ENCODE results near the gene ARHGEF2. TPM values are rescaled to one million over a fixed set of nuclear protein-coding genes. Genes with fewer than 3 reads are reported as not detected.

Gene ARHGEF2
- total and polyA plus RNA-seq, 2 donors from 2014 or later: 32.3 to 99.6 TPM

DNA sequence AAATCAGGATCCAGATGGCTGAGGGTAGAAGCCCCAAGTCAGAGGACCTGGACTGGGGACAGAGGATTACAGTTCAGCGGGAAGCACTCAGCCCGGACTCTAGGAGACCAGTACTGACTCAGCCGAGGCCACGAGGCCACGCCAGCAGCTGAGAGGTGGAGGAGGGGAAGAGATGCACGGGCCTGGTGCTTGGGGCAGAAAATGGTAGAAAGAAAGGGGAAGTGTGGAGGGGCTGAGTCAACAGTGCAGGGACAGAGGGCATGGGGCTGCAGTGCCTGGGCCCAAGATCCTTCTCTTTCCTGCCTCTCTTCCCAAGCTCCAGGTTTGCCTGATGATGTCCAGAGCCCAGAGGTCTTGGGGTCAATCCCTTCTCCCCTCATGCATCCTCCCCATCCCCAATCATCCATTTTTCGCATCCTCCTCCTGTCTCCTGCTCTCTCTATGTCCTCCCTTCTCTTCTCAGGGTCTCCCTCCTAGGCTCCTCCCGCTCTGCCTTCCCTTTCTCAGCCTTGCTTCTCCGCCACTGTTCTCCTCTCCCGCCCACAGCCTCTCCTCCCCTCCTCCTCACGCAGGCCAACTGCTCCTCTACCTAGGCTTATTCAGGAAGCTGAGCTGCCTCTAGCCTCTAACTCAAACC is 7.7 kb downstream of the ARHGEF2 start:
- FAIRE-seq (no peak), DNase-seq (peak in 1 of 5 donors; percentile 89)
- H3K9me3 ChIP-seq (ENCODE audit: control insufficient read depth in 2 of 3, insufficient read depth in 1 of 3, low read length in 3 of 3): no peaks in the 10 kb centered on the region
- H3K36me3 ChIP-seq (ENCODE audit: control insufficient read depth in 2 of 3, insufficient read depth in 3 of 3, low read length in 3 of 3): peaks cover 0 to under 1% (median 0%) of the 10 kb centered on the region in 3 donors
- peak overlapping the region in 1 of 2 donors; percentile 35 for H3K27ac ChIP-seq (ENCODE audit: low read depth in 2 of 2, low read length in 2 of 2)
- H3K27me3 ChIP-seq (ENCODE audit: control insufficient read depth, insufficient read depth, low read length): no peaks in the 10 kb centered on the region
- peaks cover 8 to 55% (median 19%) of the 10 kb centered on the region in 3 donors for H3K4me1 ChIP-seq (ENCODE audit: control insufficient read depth in 2 of 3, insufficient read depth in 2 of 3, low read depth in 1 of 3, low read length in 3 of 3)
- TF ChIP-seq, protein P1, sequence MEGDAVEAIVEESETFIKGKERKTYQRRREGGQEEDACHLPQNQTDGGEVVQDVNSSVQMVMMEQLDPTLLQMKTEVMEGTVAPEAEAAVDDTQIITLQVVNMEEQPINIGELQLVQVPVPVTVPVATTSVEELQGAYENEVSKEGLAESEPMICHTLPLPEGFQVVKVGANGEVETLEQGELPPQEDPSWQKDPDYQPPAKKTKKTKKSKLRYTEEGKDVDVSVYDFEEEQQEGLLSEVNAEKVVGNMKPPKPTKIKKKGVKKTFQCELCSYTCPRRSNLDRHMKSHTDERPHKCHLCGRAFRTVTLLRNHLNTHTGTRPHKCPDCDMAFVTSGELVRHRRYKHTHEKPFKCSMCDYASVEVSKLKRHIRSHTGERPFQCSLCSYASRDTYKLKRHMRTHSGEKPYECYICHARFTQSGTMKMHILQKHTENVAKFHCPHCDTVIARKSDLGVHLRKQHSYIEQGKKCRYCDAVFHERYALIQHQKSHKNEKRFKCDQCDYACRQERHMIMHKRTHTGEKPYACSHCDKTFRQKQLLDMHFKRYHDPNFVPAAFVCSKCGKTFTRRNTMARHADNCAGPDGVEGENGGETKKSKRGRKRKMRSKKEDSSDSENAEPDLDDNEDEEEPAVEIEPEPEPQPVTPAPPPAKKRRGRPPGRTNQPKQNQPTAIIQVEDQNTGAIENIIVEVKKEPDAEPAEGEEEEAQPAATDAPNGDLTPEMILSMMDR (IDR thresholded peaks at IDR 0.05; ENCODE audit: borderline replicate concordance, extremely low read depth, insufficient read depth): no peak
- intact Hi-C loops (cut with DNase I): no loop called here
- H3K4me3 ChIP-seq (ENCODE audit: low read length in 3 of 3): no peak overlapping the region
- H3K9ac ChIP-seq (ENCODE audit: low read length in 3 of 3): no peak overlapping the region

- intact Hi-C loops (cut with DNase I): no loop called here
- TF ChIP-seq, protein P1 (IDR thresholded peaks at IDR 0.05; ENCODE audit: borderline replicate concordance, extremely low read depth, insufficient read depth): no peak
- FAIRE-seq (no peak), DNase-seq (no peak)
- Histone ChIP-seq H3K36me3 (ENCODE audit: control insufficient read depth in 2 of 3, insufficient read depth in 3 of 3, low read length in 3 of 3) (peaks cover under 1 to 4% (median 1%) of the 10 kb centered on the region in 3 donors), H3K9ac (ENCODE audit: low read length in 3 of 3) (no peak overlapping the region), H3K27me3 (ENCODE audit: control insufficient read depth, insufficient read depth, low read length) (no peaks in the 10 kb centered on the region), H3K4me1 (ENCODE audit: control insufficient read depth in 2 of 3, insufficient read depth in 2 of 3, low read depth in 1 of 3, low read length in 3 of 3) (peaks cover 8 to 43% (median 19%) of the 10 kb centered on the region in 3 donors), H3K27ac (ENCODE audit: low read depth in 2 of 2, low read length in 2 of 2) (no peak overlapping the region), H3K4me3 (ENCODE audit: low read length in 3 of 3) (no peak overlapping the region), H3K9me3 (ENCODE audit: control insufficient read depth in 2 of 3, insufficient read depth in 1 of 3, low read length in 3 of 3) (no peaks in the 10 kb centered on the region)
These were observed 9.0 kb downstream of the ARHGEF2 start for GRCh38 chr1:155969377-155969791.

DNA sequence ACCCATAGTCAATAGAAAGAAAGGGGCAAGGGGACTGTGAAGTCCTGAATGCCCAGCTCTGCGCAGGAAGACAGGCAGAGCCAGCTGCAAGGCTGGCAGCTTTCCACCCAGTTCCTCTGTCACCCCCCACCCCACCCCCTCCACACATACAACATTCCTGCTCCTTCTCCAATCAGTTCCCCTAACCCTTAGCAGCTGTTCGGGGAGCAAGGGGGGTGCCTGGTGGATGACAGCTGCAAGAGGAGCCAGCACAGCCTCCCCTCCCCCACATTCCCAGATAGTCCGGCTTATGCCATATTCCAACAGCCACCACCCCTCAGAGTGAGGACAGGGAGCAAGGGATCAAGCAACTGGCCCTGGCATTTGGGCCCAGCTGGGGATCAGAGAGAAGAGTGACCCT is 9.7 kb downstream of the ARHGEF2 start:
- Histone ChIP-seq H3K4me1 (ENCODE audit: control insufficient read depth in 2 of 3, insufficient read depth in 2 of 3, low read depth in 1 of 3, low read length in 3 of 3) (peaks cover 8 to 43% (median 19%) of the 10 kb centered on the region in 3 donors), H3K4me3 (ENCODE audit: low read length in 3 of 3) (no peak overlapping the region)

More for the DNA sequence above, 9.7 kb downstream of the ARHGEF2 start:
- TF ChIP-seq, protein P1 (IDR thresholded peaks at IDR 0.05; ENCODE audit: borderline replicate concordance, extremely low read depth, insufficient read depth): no peak
- peak overlapping the region in 1 of 2 donors; percentile 86 for H3K27ac ChIP-seq (ENCODE audit: low read depth in 2 of 2, low read length in 2 of 2)
- FAIRE-seq (no peak), DNase-seq (peak in 3 of 5 donors; percentile 40 to 82 (median 66))
- H3K27me3 ChIP-seq (ENCODE audit: control insufficient read depth, insufficient read depth, low read length): no peaks in the 10 kb centered on the region
- H3K9me3 ChIP-seq (ENCODE audit: control insufficient read depth in 2 of 3, insufficient read depth in 1 of 3, low read length in 3 of 3): no peaks in the 10 kb centered on the region
- H3K9ac ChIP-seq (ENCODE audit: low read length in 3 of 3): peak overlapping the region in 1 of 3 donors; percentile 55
- intact Hi-C loops (cut with DNase I): no loop called here
- H3K36me3 ChIP-seq (ENCODE audit: control insufficient read depth in 2 of 3, insufficient read depth in 3 of 3, low read length in 3 of 3): peaks cover 3 to 4% (median 4%) of the 10 kb centered on the region in 3 donors

Data from kidney (tissue), 14 donors.